NCI-H2227 (cell line): ENCODE results near the gene FBXW4.
"Not testable (repeated sequence)": the region's sequence is repeated elsewhere in the genome, so short reads cannot be mapped to it uniquely, and the experiment has no call there.

Experiments
- DNase-seq: peaks from one replicate; lab custom pipeline; 2025; ENCODE audit not compliant: unreplicated experiment; lab: John Stamatoyannopoulos, UW

FBXW4 gene

DNA sequence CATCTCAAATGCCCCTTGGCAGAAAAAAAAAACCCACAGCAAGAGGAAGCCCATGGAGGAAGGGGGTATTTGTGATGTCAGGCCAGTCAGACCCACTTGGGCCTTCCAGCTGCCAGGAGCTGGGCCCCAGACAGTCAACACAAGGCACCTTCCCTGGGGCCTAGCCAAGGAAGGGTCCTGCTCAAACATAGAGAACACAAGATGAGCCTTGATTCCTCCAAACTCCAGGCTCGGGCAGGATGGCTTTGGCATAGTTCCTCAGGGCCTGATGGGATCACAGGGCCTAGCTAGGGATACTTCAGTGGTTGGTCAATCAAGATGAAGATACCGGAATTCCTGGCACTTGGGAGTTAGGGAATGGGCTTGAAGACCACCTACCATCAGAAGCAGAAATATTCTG lies 76.1 kb downstream of the FBXW4 start:
- no peak for DNase-seq

DNA sequence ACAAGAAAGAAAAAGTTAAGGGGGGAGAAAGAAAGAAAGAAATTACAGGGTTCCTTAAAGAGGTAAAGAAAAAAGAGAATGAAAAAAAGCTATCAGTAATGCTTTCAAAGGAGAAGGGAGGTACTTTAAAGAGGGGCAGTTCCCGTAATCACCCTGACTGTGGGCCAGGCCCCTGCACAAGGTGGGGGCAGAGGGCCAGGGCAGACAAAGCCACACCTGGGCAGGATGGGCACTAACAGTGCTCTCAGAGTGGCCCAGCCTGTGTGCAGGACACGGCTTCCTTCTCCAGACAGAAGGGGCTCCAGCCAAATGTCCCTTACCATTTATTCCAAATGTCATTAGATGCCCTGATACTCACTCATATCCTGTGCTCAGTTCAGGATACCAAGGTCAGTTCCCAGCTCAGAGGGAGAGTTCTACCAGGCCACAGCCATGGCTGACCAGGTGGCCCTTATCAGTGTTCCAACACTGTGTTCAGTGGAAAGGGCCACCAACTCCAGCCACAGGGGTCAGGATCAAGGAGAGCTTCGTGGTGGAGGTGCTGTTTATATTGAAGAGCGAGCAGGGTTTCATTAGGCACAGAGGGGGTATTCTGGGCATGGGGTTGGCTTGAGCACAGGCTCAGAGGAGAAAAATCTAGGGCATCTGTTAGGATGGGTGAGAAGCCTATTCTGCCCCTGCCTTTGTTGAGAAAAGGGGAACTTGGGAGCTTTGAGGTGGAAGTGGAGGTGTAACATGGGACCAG lies 77.0 kb downstream of the FBXW4 start:
- DNase-seq = no peak

DNA sequence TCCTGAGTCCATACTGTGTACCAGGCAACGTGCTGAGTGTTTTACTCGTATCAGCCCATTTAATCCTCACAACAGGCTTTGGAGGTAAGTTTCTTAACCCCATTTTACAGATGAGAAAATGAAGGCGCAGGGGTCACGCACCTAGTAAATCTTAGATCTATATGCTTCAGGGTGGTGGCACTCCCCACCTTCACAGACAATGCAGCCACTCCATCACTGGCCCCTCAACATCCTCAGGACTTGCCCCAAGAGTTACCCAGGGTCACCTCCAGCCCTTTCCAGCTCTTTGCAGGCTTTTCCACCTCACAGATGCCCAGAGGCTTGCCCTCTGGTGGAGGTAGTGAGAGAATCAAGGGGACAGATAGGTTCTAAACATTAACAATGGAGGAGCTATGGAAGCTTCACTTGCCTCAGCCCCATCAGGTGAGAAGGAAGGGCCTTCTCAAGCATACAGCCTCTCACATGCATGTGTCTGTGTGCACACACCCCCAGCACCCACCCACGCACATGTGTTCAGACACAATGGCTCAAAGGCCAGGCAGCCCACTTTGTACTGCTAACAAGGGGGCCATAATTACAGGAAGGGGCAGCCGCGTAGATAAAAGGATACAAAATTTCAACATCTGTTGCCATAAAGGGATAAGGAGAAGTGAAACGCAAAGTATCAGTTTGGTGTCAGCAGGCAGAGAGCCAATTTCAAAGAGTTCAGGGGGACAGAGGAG lies 77.7 kb downstream of the FBXW4 start:
- peak; percentile 54 for DNase-seq

DNA sequence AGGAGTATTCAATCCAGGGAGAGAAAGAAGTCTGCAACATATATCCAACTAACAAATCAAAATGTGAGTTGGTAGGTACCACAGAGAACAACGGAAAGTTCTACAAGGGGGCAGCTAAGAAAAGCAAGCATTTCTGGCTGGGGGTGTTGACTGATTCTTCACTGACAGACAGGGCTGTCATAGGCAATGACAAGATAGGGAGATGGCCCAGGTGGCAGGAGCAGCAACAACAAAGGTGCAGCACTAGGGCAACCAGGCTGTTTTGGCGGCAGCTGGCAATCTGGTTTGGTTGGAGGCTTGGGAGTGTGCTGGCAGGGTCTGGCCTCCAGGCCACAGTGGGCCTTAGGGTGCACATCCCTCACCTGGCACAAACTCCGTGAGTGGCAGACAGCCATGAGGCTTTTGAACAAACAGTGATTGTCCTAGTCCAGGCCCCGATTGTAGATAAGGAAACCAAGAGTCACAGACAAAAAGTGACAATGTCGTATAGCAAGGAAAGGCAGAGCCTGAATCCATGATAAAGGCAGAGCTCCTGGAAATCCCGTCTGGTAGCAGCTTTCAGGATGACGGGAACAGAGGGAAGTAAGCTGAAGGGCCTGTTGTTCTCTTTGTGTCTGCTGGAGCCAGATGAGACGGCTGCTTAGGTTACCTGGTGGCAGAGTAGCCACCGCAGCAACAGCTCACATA lies 78.4 kb downstream of the FBXW4 start:
- no peak for DNase-seq

DNA sequence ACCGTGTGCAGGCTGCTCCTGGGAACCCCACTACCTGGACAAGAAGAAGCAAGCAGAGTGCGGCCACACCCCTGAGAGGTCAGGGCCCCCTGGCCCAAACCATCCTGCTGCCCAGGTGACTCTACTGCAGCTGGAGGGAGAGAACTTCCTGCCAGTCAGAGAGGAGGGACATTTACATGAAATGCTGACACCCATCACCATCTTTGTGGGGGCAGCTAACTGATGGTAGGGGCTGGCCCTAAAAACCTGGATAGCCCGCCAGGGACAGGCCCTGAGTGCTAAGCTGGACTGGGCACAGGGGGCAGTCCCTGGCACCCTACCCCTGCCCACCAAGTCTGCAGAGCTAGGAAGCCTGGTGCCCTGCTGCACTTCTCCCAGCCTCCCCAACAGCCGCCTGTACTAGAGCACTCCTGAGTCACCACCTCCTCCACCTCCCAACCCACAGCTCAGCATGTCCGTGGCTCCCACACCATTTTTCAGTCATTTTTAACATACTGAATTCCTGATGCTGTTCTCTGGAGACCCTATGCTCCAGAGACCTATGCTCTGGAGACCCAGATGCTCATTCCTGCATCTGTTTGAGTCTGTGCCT lies 79.3 kb downstream of the FBXW4 start:
- no peak for DNase-seq

DNA sequence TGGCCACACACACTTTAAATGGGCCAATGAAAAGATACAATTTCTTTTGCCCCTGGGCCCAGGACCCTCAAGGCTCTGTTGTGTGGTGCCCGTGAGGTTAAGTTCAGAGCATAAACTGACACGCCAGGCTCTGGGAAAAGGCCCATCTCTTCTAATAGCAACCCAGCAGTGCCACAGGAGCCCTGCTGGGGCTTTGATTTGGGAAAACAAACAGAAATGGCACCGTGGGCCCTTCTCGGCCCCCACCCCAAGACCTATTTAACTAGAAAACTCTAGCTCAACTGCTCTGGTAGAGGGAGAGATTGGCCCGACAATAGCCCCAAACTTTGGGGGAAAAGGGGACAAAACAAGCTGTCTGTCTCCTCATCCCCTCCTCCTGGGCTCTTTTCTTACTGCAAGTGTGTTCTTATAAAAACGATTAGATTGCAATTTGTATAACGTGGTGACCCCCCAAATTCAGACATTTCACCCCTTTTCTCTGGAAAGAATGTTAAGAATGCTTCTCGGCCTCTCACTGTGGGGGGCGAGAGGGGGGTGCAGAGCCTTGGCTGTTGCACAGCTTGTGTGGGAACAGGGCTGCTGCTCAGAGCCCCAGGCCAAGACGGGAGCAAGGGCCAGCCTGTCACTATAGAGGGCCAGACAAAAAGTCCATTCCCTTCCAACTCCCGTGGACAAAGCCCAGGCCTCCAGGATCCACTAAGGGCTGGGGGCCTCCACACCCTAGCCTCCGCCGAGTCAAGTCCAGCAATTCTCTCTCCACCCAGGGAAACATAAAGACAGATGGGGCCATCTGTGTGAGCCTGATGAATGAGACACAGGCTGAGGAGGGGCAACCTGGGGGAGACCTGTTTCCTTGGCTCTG lies 80.1 kb downstream of the FBXW4 start:
- DNase-seq = no peak

DNA sequence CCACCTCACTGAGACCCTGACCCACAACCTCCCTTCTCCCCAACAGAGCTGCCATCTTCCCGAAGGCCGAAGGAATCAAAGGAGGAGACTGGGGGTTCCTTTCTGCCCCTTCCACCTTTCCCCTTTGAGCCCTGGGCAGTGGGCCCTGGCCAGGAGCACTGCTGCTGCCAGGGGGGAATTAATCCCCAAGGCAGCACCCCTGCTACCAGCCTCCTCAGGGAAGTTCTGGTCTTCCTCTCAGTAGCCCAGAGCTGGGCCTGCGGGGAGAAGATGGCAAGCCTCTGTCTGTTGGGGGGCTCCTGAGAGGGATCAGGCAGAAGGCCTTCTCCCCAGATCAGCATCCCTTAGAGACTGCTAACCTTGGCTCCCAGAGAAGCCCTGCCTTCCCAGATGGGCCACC lies 81.3 kb downstream of the FBXW4 start:
- no peak for DNase-seq

DNA sequence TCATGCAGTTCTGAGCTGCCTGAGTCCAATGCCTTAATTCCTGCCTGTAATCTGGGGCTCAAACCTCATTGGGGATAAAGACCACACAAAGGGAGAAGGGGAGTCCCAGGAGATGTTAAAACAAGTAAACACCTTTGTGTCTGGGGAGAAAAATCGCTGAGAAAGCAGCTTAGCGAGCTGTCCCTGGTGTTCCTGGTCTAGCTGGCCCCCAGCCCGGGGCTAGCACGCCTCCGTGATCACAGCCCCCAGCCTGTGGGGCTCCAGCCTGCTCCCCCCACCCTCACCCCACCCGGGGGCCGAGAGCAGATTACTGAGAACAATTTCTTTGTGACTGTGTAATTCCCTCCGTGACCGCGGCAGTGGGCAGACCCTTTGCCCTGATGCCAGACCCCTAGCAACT lies 82.1 kb downstream of the FBXW4 start:
- DNase-seq = no peak

DNA sequence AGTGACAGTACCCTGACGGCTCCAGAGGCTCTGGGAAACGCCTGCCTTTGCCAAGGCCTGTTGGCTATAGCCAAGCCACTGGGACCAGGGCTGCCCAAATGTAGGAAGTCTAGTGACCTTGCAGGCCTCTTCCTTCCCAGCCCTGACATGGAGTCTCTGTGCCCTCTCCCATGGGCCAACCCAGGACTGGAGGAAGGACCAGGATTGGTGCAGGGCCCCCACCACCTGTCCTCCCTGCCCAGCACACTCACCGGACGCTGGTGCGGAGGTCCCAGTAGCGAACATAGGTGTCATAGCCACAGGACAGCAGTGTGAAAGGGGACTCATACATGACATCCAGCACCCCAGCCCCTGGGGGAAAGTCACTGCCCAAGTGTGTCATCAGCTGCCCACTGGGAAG lies 82.9 kb downstream of the FBXW4 start:
- DNase-seq = no peak

DNA sequence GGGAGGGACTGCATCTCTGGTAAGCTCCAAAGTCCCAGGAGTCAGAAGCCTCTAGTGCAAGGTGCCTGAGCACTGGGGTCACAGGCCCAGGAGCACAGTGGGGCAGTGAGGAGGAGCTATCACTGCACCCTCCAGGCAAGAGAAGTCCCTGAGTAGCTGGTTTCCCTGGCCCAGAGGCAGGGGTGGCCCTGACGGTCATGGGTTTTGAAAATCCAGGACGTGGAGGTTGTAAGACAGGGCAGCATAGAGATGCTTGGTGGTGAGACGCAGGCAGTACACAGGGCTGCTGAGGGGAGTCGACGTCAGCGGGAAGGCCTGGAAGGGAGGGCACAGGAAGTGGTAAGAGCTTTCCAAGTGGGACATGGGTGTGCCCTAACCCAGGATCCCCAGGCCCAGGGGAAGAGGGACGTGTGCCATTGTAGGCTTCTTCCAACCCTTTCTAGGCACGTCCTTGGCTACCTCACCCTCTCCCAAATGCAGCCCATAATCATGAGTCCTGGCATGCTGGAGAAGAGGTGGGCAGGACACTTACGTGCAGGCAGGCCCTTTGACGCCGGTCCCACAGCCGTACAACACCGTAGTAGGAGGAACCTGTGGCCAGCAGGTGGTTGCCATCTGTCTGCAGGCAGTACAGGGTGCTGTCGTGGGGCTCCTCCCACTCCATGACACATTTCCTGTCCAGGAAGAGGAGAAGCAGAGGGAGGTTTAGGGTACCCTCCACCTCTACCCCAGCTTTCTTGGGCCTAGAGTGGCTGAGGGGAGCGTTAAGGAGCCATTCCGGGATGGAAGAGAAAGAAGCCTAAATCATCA lies 83.7 kb downstream of the FBXW4 start:
- DNase-seq = no peak

DNA sequence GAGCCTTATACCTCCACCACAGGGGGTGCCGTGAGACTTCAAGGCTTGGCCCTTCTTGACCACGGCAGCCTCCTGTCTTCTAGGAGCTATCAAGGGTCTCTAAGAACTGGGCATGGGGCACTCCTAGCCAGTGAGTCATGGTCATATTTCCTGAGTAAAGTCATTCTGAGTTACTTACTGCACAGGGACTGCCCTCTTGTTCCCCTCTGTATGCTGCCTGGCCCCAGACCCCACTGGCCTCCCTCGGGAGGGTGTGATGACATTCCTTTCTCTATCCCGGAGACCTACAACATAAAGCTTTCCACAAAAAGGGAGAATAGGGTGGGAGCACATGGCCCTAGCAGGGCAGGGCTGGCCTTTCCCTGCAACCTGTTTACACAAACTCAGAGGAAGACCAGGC lies 85.5 kb downstream of the FBXW4 start:
- DNase-seq = no peak

DNA sequence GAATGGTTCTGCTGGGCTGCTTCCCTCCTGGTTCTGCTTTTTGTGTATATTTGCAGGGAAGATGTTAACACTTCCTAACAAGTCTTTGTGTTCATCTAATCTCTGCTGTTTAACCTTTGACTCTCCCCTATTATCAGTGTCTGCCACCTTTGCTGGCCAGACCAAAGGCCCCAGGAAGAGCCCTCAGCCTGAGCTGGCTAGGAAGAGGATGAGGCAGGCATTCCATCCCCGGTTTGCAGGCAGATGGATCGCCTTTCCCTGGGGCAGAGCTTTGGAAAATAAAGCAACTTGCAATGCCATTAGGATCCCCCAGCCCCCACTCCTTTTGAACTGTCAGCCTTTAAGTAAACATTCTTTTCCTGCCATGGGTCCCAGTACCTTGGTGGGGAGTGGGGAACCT lies 87.8 kb downstream of the FBXW4 start:
- no peak for DNase-seq

DNA sequence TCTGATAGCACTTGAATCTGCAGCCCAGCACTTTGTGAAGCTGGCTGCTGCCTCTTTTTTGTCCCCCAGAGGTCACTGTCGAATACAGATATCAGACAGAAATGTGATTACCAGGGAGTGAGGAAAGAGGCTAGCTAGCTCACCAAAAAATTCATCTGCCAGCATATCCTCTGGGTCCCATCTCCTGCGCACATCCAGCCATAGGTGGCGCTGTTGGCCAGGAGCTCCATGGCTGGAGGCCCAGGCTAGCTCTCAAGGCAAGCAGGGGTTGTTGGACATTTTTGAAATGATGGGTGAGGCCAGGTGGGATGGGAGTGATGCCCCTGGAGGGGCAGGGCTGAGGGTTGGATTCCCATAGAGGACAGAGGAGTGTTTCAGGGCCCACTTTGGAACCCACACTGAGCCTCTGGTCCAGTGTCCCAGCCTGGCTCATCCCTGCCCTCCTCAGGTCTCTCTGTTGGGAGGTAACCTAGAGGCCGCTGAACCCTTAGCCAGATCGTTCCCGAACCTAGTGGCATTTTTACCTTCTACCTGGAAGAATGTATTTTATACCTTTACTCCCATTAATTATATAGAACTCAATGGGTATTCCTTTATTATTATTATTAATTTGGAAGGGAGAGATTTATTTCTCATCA lies 92.1 kb downstream of the FBXW4 start:
- peak; percentile 81 for DNase-seq

DNA sequence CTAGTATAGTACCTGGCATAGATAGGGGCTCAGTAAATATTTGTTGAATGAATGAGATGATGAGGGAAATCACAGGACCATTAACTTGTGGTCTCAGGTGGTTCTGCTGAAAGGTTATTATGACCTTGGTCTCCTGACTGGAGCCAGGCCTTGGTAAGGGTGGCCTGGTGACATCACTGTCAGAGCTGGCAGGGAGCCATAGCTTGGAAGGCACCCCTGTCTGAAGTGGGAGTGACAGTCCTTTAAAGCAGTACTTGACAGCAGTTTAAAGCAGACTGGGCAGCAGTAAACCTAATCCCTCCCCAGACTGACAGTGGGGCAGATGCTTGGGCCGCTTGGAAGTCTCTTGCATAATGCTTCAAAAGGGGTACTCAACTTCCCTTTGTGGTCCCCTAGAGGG lies 93.4 kb downstream of the FBXW4 start:
- DNase-seq = peak; percentile 7

DNA sequence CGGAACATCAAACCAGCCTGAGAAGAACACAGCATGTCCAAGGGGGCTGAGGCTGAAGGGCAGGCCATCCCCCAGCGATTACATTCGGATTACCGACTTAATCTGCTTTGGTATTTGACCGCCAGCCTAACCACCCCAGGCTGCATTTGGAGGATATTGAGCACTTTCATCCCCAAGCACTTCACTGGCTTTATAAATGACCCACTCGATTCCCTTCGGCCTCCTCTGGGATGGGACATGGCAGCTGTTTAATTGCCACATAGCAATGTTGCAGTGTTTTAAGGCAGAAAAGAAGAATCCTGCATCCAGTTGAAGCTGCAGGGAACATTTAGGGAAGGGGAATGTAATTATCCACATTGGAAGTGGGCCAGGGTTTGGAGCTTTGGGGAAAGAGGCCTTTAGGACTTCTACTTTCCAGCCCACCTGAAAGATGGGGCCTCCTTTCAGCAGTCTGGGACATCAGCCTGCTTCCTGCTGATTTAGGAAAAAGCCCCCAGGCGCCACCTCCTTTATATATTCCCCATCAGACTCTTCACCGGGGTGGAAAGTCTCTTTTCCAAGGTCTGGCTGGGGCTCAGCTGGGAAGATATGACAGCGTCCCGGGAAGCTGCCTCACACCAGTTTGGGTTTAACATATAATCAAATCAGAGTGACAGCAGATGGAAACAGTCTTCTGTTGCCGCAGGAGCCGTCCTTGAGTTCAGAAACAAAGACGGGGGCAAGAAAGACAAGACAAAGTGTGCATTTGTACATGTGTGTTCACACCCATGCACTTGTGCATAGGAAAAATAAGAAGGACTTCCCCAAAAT lies 97.7 kb downstream of the FBXW4 start:
- DNase-seq = peak; percentile 52

DNA sequence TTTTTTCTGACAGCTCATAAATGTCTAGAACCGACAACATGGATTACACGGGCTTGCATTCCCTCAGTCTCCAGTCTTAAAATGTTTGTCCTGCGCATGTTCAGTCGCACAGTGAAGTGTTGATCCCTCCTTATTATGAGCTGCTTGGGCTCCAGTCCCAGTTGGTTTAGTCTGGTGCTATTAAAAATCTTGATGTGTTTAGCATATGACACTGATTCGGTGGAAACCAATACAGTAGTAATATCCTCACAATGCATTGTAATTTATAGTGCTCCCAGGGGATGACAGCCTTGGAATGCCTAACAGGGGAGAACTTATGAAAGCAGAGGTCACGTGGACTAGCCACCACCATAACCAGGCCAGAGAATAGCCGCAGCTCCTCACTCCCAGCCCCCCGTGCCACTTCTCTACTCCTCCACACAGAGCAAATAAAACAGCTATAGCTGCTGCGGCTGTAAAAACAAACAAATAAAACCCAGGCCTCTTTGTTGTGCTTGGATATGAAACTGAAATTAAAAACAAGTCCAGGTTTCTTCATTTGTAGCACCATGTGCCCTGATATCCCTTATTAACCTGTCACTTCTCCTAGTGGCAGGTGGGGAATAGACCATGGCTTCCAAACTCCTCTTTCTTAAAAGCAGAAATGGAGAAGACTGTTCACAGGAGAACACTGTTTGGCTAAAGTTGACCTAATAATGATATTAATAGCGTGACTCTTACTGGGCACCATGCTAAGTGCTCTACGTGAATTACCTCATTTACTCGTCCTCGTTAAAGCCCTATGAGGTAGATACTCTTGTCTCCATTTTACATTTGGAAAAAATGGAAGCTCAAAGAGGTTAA lies 99.2 kb downstream of the FBXW4 start:
- DNase-seq = no peak

DNA sequence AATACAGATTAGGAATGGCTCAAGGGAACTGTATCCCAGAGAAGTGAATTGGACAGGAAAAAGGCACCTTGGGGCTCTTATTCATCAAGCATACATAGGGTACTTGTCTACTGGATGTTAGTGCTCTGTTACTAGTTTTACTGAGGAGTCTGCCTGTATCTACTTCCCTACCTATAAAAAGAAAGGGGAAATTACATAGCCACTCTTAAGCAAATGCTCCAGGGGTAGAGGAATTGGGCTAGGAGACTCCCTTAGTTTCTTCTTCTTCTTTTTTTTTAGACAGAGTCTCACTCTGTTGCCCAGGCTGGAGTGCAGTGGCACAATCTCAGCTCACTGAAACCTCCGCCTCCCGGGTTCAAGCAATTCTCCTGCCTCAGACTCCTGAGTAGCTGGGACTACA lies 101.6 kb downstream of the FBXW4 start:
- not testable (repeated sequence) for DNase-seq

DNA sequence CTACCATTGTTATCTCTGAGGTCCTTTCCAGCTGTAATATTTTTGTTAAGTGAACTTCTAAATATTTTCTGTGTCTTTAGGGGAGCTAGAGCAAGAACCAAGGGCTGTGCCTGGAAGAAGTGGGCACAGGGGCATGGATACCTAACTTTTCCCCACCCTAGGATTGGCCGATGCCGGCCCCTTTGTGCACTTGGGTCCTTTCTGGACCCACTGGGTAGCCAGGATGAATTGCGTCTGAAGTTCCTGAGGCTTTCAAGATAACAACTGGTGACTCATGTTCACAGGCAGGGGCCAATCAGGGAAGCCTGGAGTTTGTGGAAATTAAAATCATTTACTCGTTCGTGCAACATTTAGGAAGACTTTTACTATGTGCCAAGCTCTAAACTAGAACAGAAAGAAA lies 106.1 kb downstream of the FBXW4 start:
- peak; percentile 12 for DNase-seq
